H4 (cell line): ENCODE results near the gene CCDC92. TPM values are rescaled to one million over a fixed set of nuclear protein-coding genes. Genes with fewer than 3 reads are reported as not detected.

ENCODE experiments used
- DNase-seq: peaks from one replicate; pipeline ENCODE4 v3.0.0-alpha.2; 2015; ENCODE audit warnings: low spot score
- total RNA-seq: library from RNA; depleted of rRNA; stranded (reverse); fragments of >200 nt; shearing (Covaris generic); gene quantifications from 2 replicates; pipeline ENCODE4 v1.2.3, GENCODE V29; 2014; rRNA removed

The CCDC92 gene
- total RNA-seq, 1 experiment from 2014 or later = 10.2 TPM

DNA sequence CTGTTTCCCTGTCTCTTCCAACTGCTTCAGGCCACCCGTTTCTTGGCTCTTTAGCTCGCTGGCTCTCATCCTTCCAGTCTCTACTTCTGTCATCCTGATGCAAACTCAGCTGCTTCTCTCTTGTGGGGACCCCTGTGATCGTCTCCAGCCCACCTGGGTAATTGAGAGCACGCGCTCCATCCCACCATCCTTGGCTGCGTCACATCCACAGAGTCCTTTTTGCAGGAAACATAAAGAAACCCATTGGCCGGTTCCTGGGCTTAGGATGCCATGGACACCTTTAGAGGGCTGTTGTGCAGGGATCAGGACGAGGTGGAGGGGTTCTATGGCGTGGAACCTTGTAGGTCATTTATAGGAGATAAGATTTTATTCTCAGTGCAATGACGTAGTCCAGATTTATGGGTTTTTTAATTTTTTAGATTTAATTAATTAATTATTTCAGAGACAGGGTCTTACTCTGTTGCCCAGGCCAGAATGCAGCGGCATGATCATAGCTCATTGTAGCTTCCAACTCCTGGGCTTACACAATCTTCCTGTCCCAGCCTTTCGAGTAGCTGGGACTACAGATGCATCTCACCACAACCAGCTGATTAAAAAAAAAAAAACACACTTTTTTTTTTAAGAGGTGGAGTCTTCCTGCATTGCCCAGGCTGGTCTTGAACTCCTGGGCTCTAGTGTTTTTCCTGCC is 82.6 kb downstream of the CCDC92 start:
- no peak for DNase-seq

DNA sequence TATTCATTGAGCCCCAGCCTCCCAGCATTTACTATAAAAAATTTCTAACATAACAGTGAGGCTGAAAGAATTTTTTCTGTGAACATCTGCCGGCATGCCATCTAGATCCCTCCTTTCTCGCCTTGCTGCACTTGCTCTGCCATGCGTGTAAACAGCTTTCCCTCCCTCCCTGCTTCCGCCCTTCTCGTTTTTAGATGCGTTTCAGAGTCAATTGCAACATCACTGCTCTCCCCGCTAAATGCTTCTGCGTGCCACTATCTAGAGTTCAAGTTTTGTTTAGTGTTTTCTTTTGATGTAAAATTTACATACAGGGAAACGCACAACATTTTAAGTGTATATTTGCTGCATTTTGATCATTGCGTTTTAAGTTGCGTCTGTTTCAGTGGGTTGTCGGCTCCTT is 83.6 kb downstream of the CCDC92 start:
- DNase-seq = no peak

GRCh38 chr12:123886931-123887582 is 85.6 kb downstream of the CCDC92 start:
- DNase-seq = no peak

DNA sequence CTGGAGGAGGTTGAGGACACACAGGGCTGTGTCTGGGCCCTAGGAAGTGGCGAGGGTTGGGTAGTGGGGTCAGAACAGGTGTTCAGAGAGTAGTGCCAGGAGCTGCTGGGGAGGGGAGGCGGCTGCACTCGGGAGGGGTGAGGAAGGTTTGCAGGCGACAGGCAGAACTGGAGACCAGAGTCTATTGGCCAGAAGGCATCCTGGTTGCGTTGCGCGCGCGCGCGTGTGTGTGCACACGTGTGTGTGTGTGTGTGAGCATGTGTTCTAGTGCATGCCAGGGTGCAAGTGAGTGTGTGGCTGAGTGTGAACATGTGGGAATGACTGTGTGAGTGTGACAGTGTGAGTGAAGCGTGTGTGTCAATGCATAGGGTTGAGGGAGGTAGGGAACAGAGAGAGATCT is 86.4 kb downstream of the CCDC92 start:
- no peak for DNase-seq

Other genes with a start within 250 kb of the CCDC92 start
- gene DNAH10, start 210.5 kb downstream of the CCDC92 start, total RNA-seq = 0.02 and 0.17 TPM in 2 replicates
- 41.6 and 48.6 TPM in 2 replicates for gene ZNF664, start 384 bp upstream of the CCDC92 start, total RNA-seq